NCI-H82 (cell line): ENCODE data around the gene MARCHF6.
"Not testable (repeated sequence)": the region's sequence is repeated elsewhere in the genome, so short reads cannot be mapped to it uniquely, and the experiment has no call there.

ENCODE experiments used
- DNase-seq: peaks from one replicate; lab custom pipeline; 2025; lab: John Stamatoyannopoulos, UW

The MARCHF6 gene

GRCh38 chr5:10353241-10354047 lies at the start of gene MARCHF6:
MARCHF6 (plus strand) TSS chr5:10353695; CDS start chr5:10353899, 204 bp downstream.
- DNase-seq = peak; percentile 95

- no peak for DNase-seq
Measured at GRCh38 chr5:10303699-10304170, 49.8 kb upstream of the MARCHF6 start.

- DNase-seq = no peak
Measured at GRCh38 chr5:10304932-10305331, 48.6 kb upstream of the MARCHF6 start.

GRCh38 chr5:10306114-10306513 lies 47.4 kb upstream of the MARCHF6 start:
- peak; percentile 11 for DNase-seq

- DNase-seq = no peak
Measured at GRCh38 chr5:10306806-10307205, 46.7 kb upstream of the MARCHF6 start.

- DNase-seq = peak; percentile 80
Measured at GRCh38 chr5:10307206-10308148, 46.0 kb upstream of the MARCHF6 start, which contains the start of gene CMBL. CMBL (minus strand) TSS chr5:10307902; CDS start chr5:10290762, 17,140 bp downstream.

GRCh38 chr5:10308844-10309243 lies 44.7 kb upstream of the MARCHF6 start:
- no peak for DNase-seq

- no peak for DNase-seq
Measured at GRCh38 chr5:10310066-10310779, 43.3 kb upstream of the MARCHF6 start.

- not testable (repeated sequence) for DNase-seq
Measured at GRCh38 chr5:10310835-10311570, 42.5 kb upstream of the MARCHF6 start.

- no peak for DNase-seq
Measured at GRCh38 chr5:10311595-10312425, 41.7 kb upstream of the MARCHF6 start.

GRCh38 chr5:10315201-10315600 lies 38.3 kb upstream of the MARCHF6 start:
- no peak for DNase-seq

- no peak for DNase-seq
Measured at GRCh38 chr5:10315824-10316509, 37.5 kb upstream of the MARCHF6 start.

- no peak for DNase-seq
Measured at GRCh38 chr5:10317825-10318682, 35.4 kb upstream of the MARCHF6 start.

GRCh38 chr5:10319202-10319851 lies 34.2 kb upstream of the MARCHF6 start:
- DNase-seq = no peak

- DNase-seq = no peak
Measured at GRCh38 chr5:10320793-10321192, 32.7 kb upstream of the MARCHF6 start.

- no peak for DNase-seq
Measured at GRCh38 chr5:10321882-10322281, 31.6 kb upstream of the MARCHF6 start.

GRCh38 chr5:10323588-10324488 lies 29.7 kb upstream of the MARCHF6 start:
- no peak for DNase-seq
